Endometrial microvascular endothelial cells (primary cell): ENCODE measurements around the gene MICAL3. TPM values are rescaled to one million over a fixed set of nuclear protein-coding genes. Genes with fewer than 3 reads are reported as not detected.

Experiments used
- in situ Hi-C: cut with HindIII; loops from 2 replicates; pipeline ENCODE4 v1.10.0; 2017; ENCODE audit warnings: low sequenced_read_pairs, low pct_unique_long_range_greater_than_20kb; ENCODE audit errors: inconsistent ontology term
- total RNA-seq: library from RNA; depleted of rRNA; stranded (reverse); fragments of >200 nt; gene quantifications from one replicate; pipeline ENCODE4 v1.2.3, GENCODE V29; 2015; ENCODE audit errors: inconsistent ontology term

The MICAL3 gene
- total RNA-seq, 1 donor from 2014 or later, result 20.0 TPM

DNA sequence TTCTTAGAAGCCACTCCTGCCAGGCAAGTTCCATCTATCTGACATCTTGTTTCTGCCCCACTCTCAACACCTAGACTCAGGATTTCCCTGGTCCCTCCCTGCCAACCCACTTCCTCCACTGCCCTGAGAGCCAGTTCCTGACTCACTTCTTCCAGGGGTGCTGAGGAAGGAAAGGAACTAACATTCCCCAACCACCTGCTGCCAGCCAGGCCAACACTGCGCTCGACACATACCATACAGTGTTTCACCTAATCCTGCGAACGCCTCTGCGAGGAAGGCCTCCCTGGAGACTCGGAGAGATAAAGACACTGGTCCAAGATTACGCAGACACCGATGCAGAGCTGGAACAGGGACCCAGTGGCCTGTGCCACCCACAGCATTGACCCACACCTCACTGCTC is 40.2 kb downstream of the MICAL3 start:
- in situ Hi-C loops, result no loop called here

DNA sequence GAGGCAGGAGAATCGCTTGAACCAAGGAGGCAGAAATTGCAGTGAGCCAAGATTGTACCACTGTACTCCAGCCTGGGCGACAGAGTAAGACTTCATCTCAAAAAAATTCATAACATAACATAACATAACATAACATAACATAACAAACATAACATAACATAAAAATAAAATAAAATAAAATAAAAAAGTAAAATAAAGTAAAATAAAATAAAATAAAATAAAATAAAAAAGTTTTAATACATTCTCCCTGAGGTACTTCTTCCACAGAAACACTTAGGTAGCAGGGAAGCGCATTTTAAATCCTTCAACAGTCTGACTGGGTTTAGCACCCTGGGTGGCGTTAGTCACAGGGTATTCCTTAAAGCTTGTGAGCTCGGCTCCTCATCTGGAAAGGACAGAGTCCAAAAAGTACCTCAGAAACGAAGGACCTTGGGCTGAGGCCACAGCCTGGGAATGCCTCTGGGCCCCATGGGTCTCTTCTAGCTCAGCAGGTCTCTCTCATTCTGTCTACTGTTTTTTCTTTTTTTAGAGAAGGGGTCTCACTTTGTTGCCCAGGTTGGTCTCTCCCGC is 41.7 kb downstream of the MICAL3 start:
- in situ Hi-C loops, result no loop called here

DNA sequence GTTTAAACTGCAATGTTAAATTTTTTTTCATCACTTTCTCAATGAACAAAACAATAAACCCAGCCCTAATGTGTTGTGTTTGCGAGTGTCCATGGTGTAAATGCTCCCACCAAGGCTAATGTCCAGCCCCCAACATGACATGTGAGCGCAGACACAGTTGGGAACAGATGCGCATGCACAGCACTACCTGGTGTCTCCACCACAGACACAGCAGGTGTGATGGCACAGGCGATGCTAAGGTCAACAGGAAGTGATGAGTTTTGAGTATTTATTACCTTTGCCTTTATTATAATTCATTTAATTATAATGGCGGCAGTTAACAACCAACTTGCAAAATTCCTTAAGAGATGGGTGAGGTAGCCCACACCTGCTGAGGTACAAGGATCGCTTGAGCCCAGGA is 42.9 kb downstream of the MICAL3 start:
- in situ Hi-C loops, result no loop called here

DNA sequence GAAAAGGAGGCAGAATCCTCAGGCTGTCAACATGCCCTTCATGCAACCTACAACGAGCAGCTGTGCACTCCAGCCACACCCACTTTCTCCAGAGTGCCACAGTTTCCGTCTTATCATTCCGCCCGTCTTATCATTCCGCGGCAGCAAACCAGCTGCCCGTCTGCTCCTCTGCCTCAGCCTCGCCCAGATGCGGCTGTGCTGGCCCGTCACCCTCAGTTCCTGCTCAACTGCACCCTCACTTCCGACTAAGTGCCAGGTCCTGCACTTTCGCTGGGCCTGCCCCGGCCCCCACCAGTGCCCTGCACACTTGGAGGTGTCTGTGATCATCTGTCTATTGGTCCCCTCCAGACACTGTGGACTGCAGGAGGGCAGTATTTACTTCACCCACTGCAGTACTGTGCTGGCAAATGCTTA is 43.7 kb downstream of the MICAL3 start:
- in situ Hi-C loops, result no loop called here

DNA sequence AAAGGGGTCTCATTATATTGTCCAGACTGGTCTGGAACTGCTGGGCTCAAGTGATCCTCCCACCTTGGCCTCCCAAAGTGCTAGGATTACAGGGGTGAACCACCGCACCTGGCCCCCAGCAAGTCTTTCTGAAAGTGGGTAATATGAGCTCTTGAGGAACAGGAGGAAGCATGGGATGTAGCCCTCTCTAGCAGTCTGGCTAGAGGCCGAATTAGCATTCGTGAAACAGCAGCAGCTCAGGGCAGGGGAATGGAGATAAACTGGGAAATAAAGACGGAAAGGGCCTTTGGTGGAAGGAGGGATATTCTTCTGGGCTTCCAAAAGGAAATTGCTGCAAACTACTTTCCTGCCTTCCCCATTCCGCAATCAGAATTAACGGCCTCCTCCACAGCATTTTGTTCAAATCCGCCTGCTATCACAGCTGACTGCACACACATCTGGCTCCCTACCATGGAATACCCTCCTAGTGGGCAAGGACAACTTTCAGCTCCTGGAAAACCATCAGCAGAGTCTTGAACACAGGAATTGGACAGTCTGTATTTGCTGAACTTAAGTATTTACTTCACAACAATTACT is 44.3 kb downstream of the MICAL3 start:
- in situ Hi-C loops, result no loop called here

DNA sequence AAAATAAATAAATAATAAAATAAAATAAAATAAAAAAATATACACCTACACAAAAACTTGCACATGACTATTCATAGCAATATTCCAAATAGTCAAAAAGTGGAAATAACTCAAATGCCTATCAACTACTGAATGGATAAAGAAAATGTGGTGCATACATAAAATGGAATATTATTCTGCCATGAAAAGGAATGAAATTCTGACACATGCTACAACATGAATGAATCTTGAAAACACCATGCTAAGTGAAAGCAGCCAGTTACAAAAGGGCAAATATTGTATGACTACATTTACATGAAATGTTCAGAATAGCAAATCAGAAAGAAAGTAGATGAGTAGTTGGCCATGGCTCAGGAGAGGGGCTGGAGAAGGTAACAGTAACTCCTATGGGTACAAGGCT is 46.3 kb downstream of the MICAL3 start:
- in situ Hi-C loops, result no loop called here

DNA sequence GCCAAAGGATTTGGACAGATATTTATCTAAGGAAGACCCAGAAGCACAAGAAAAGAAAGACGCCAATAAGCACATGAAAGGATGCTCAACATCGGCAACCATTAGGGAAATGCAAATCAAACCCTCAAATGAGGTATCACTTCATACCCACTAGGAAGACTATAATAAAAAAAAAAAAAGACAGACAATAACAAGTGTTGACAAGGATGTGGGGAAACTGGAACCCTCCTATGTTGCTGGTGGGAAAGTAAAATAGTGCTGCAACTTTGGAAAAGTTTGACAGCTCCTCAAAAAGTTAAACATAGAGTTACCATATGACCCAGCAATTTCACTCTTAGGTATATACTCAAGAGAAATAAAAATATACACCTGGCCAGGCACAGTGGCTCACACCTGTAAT is 47.0 kb downstream of the MICAL3 start:
- in situ Hi-C loops, result no loop called here

DNA sequence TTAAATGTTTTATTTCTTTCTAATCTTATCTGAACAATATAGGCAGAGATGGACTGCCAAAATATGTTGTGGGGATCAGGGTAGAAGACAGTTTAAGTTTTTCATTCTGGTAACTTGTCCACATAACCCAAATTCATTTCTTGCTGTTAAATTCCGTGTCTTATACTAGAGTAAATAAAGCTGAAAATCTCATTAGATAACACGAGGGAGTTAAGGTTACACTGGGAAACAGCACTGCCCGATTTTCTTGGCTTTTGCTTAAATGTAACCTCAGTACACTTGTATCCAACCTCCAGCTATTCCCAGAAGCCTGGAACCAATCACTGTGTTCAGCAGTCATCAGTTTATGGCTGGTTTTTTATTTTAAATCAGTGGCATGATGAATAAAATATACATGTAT is 48.2 kb downstream of the MICAL3 start:
- in situ Hi-C loops, result no loop called here

DNA sequence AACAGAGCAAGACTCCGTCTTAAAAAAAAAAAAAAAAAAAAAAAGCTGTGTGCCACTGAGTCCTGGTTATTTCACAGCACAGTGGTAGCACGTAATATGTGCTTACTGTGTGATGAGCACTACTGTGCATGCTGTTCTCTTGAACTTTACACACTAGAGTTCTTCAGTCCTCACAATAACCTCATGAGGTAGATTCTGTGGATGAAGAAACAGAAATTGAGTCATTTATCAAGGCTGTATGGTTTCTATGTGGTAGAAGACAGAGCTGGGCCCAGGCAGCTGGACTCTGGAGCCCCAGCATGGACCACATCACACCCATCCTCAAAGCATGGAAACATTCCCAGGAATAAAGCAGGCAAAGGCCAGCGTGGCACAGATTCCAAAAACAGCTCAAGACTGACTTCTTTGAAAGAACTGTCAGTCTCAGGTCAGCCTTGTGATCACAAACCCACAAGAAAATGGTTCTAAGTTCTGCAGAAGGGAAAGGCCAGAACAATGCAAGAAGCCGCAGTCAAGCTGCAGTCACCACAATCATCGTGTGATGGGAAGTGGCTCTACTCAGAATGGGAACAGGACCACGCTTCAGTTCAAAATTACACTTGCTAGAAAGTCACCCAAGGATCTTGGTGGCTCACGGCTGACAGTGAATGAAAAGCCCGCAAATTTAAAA is 49.5 kb downstream of the MICAL3 start:
- in situ Hi-C loops, result no loop called here

DNA sequence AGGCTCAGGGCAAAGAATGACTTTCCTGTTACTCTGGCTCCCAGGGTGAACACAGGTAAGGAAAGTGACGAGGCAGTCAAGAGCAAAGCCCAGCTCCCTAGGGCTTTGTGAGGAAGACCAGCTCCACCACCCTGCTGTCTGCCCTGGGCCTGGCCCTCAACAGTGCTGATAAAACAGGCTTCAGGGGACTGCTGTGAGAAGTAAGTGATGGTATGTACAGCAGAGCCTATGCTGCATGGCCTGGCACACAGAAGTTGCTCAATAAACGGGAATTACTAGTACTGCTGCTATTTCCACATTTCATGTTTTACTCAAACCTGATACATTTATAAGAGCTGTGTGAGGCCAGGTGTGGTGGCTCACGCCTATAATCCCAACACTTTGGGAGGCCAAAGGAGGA is 50.3 kb downstream of the MICAL3 start:
- in situ Hi-C loops, result no loop called here

DNA sequence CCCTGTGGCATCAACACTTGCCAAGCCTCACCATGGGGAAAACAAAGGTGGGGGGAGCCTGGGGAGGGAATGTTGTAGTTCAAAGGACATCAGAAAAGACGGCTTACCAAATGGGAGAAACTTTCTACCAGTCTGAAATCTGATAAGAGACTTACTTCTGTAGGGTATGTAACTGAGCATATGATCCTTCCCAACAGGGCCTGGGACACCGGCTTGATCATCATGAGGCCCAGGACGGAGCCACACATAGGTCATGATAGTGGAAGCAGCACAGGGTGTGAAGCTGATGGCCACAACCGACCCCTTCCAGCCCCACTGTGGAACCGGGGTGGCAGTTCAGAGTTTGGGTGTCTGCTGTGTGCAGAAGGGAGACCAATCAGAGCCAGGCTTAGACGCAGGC is 51.1 kb downstream of the MICAL3 start:
- in situ Hi-C loops, result no loop called here

DNA sequence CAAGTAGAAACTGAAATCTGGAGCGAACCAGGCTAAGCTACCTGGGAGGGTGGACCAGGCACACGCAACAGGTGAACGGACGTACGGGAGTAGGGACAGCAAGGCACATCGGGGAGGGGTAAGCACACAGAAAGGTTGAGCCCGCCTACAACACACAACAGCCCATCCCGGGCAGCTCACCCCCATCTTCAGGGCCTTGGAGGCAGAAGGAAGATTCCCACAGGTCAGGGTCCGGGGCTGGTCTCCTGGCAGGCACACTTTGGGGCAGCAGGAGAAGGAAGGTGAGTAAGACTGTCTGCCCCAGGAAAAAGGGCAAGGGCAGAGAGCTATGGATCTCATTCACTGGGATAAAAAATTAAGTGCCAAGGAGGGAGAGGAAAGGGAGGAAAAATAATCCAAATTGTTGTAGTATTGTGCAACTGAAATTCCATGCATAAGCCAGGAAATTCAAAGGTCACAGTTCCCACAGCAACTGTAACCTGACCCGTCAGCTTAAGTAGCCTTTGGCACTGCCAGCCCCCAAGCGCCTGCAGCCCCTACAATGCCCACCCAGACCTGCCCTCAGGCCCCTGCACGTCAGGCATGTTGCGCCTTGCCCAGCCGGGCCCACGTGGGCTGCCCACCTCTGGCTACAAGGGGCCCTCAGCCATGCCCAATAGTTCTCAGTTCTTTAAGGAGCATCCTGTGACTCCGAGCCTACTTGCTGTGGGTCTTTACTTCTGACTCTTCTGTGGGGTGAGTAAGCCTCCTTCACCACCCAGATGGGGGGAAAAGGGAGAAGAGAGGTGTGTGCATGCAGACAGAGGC is 51.8 kb downstream of the MICAL3 start:
- in situ Hi-C loops, result no loop called here

DNA sequence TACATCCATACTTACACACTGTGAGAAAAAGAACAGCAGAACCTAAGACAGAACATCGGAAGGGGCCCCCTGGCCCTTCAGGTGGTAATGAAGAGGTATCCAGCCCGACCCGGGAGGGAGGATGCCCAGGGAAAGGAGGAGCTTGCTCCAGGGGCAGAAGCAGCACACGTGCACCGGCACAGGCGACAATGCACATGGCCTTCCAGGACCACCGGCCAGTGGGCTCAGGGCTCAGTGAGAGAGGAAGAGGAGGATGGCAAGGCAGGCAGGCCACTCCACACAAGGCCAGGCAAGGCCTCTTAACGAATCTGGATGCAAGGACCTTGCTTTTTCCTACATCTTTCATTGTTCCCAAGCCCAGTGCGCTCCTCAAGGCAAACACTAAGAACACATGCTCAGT is 52.6 kb downstream of the MICAL3 start:
- in situ Hi-C loops, result no loop called here

DNA sequence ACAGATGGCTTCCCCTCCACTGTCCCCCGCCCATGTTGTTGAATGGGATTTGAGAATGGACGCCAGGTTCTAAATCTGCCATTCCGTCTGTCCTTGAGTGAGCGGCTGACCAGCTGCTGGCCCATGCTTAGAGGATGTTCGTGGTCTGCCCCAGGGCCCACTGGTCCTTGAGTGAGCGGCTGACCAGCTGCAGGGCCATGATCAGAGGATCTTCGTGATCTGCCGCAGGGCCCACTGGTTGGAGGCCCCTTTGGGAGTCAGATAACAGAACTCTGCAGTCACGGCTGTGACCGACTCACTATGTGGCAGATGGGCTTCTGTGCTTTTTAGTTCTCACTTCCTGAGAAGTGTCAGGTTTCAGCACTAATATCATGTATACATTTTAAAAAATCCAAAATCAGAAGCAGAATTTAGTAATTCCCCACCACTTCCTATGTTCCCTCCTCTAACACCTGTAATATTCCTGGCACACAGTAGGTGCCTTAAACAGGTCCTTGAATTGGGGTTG is 54.1 kb downstream of the MICAL3 start:
- in situ Hi-C loops, result no loop called here

DNA sequence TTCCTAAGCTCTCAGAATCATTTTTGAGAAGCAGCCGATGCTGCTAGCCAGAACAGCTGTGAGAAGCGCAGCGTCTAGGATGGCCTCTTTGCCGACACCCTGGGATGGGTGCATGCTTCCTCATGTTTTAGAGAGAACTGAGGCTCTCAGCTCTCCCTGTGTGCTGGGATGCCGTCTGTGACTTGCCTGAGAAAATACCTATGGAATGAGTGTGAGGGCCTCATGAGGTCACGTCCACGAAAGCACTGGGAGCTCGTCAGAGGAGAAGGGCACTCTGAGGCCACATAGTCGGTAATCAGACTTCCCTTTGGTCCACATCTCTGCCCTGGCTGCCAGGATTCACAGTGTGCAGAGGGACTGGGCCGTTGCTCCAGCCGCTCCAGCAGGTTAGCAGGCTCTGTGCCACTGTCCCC is 54.7 kb downstream of the MICAL3 start:
- in situ Hi-C loops, result no loop called here

DNA sequence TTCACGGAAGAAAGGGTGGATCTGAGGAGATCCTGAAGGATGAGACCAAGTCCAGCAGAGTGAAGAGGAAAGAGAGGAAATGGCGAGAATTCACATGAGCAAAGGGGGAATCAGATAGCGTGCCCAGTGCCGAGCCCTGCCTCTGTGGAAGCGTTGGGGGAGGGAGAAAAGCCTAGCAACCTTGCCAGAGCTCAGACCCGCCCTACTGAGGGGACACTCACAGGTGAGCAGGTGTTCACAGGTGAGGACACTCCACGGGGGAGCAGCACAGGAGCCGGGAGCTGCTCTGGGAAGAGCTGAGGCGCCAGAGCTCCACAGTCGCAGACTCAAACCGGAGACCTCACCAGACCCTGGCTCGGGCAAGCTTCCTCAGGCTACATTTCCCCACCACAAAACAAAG is 56.2 kb downstream of the MICAL3 start:
- in situ Hi-C loops, result no loop called here

DNA sequence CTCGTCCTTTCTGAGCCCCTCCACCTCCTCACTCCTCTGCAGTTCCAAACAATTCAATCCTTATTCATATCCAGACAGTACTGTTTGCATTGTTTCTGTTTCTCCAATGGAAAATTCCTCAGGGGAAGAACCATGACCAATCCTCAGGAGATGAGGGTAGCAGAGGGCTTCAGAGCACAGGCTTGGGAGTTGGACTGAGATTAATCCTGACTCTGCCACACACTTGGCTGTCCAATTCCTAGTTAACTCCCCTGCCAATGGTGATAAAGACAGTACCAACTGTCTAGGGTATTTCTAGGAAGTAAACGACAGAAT is 58.0 kb downstream of the MICAL3 start:
- in situ Hi-C loops, result no loop called here

DNA sequence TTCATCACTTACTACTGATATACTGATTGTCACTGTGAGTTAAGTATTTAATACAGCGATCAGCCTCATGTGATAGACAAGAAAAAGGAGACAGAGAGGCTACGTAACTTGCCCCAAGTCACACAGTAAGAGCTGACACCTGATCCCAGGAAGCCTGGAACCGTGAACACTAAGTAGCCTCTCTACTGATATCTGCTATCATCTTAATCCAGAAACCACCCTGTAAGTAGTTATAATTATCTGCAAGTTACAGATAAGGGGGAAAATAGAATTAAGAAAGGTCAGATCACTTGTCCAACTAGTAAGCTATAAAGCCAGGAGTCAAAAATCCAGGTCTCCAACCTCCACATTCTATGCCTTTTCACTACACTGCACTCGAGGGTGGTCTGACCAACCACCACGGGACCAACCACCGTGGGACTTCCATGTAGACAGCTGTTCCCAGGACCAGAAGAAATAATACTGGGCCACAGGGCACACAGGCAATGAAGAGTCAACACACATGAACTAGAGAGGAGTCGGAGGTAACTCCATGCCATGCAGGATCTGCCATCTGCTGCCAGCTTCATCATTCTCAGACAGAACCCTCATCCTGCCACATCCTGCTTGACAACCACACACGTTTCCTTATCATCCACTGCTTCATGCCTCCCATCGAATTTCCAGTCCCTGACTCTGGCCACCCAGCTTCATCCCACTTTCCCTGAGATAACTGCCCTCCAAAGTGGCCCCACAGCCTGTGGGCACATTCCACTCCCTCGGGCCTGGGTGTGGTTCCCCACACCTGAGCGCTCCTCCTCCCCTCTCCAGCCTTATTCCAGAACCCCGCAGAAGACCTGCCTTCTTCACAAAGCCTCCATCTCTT is 58.6 kb downstream of the MICAL3 start:
- in situ Hi-C loops, result no loop called here

DNA sequence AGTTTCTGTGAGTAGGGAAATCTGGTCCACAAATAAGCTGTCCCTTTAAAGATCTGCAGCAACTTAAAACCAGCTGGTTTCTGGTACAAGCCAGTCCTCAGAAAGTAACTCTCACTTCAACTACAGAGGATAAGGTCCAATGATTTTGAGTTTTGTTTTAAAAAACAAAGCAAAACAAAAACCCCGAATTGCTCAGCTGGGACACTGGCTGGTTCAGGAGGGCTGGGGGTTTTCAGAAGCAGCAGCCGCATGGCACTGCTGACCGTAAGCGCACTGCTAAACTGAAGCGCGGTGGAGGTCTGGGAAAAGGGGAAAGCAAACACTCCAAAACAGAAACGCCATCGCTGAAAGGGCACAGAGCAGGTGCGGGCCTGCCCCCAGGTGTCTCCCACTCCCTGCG is 59.7 kb downstream of the MICAL3 start:
- in situ Hi-C loops, result no loop called here
